CD4-positive, alpha-beta T cell (primary cell): Measurements from ENCODE around the gene STX16. TPM values are rescaled to one million over a fixed set of nuclear protein-coding genes. Genes with fewer than 3 reads are reported as not detected.

ENCODE experiments used
- ATAC-seq: fragments of 200-7000 bp; cut with Tn5 transposase; one replicate; pipeline ENCODE4 v1.10.0; 2022; ENCODE audit warnings: mild to moderate bottlenecking; ENCODE audit not compliant: poor library complexity
- CTCF ChIA-PET: fragments of 350-600 bp; sonication (Branson Sonifier 250); formaldehyde crosslinking; loops from one replicate; lab custom pipeline; 2021; ENCODE audit warnings: antibody characterized with exemption, inconsistent platforms; lab: Charles Lee
- POLR2A ChIA-PET: fragments of 350-600 bp; sonication (Branson Sonifier 250); formaldehyde crosslinking; loops from one replicate; lab custom pipeline; 2021; ENCODE audit warnings: antibody characterized with exemption, inconsistent platforms; lab: Charles Lee
- DNase-seq, 14 experiments: peaks; one replicate each; pipeline ENCODE4 v3.0.0-alpha.2; 2013 to 2020; ENCODE audit warnings: mixed read lengths in 2 of 14
- H3K27ac ChIP-seq, 2 donors: one replicate each; pipeline versions ENCODE4 v1.5.1 to v1.7.0; 2013; ENCODE audit warnings: low read length in 2 of 2, low read depth in 1 of 2, mild to moderate bottlenecking in 1 of 2
- H3K27me3 ChIP-seq, 2 experiments: 1 replicate in 1 of 2; 2 replicates in 1 of 2; pipeline versions ENCODE4 v1.6.1 to v1.7.0; 2013; ENCODE audit warnings: low read length in 2 of 2, control low read depth in 1 of 2, mild to moderate bottlenecking in 1 of 2, moderate library complexity in 1 of 2; ENCODE audit not compliant: insufficient read depth in 2 of 2, control insufficient read depth in 1 of 2
- H3K36me3 ChIP-seq: one replicate; pipeline ENCODE4 v1.6.1; 2013; ENCODE audit warnings: low read length, control low read depth; ENCODE audit not compliant: insufficient read depth
- H3K4me1 ChIP-seq: one replicate; pipeline ENCODE4 v1.6.1; 2013; ENCODE audit warnings: low read length, control low read depth; ENCODE audit not compliant: insufficient read depth
- H3K4me3 ChIP-seq: one replicate; pipeline ENCODE4 v1.5.1; 2013; ENCODE audit warnings: mild to moderate bottlenecking, low read length, moderate library complexity
- H3K9me3 ChIP-seq, 2 experiments: 1 replicate in 1 of 2; 2 replicates in 1 of 2; pipeline versions ENCODE4 v1.6.1 to v1.7.0; 2013; ENCODE audit warnings: low read length in 2 of 2, mild to moderate bottlenecking in 2 of 2, control low read depth in 1 of 2, moderate library complexity in 1 of 2; ENCODE audit not compliant: control insufficient read depth in 1 of 2, insufficient read depth in 1 of 2
- H3K27ac Mint-ChIP-seq: one replicate; pipeline ENCODE4 v1.8.0; 2020; ENCODE audit warnings: mixed read lengths
- H3K27me3 Mint-ChIP-seq: one replicate; pipeline ENCODE4 v1.8.0; 2021; ENCODE audit warnings: mixed read lengths
- H3K36me3 Mint-ChIP-seq: one replicate; pipeline ENCODE4 v1.8.0; 2021; ENCODE audit warnings: low read depth, mixed read lengths
- H3K4me1 Mint-ChIP-seq: one replicate; pipeline ENCODE4 v1.8.0; 2021; ENCODE audit warnings: low read depth, mixed read lengths
- H3K4me3 Mint-ChIP-seq: one replicate; pipeline ENCODE4 v1.8.0; 2020; ENCODE audit warnings: mild to moderate bottlenecking, mixed read lengths
- H3K9me3 Mint-ChIP-seq: one replicate; pipeline ENCODE4 v1.8.0; 2020; ENCODE audit warnings: mixed read lengths
- intact Hi-C, 2 experiments: fragments of 100-400 bp; cut with DNase I in 1 of 2; cut with micrococcal nuclease in 1 of 2; formaldehyde crosslinking; loops; one replicate each; pipeline versions ENCODE4 v1.15.1 to v1.9.0; 2023 to 2025; cut with DNase I, micrococcal nuclease
- total RNA-seq, 174 experiments: library from RNA in 2 of 174; stranded (reverse) in 2 of 174; gene quantifications; one replicate each; pipeline ENCODE4 v1.2.3 and lab custom pipeline; 2021 to 2026
- TF ChIP-seq, protein P1 (sequence below): fragments of 200-600 bp; IDR thresholded peaks from one replicate; pipeline ENCODE4 v1.8.0; 2022; ENCODE audit warnings: antibody characterized with exemption, mild to moderate bottlenecking

The STX16 gene
- total RNA-seq, 2 experiments from 2014 or later, result 179 to 181 TPM

DNA sequence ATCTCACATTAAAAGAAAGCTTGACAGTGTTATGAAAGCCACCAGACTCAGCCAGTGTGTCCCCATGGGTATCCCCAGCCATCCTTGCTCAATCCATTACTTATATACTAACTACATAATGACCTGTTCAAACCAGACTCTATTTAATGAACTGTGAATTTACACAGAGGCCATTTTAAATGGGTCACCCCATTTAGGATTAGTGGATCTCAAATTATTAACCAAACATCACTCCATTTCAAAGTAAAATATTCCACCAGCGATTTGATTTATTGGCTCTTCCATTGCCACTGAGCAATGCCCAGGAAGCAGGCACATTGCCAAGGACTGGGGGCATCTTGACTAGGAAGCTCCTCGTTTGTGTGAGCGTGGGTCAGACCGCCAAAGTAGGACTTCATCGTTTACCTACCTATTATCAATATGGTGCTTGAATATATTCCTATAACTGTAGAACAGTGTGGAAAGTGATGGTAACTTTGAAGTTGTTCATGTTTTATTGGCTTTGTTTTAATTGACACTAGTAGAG is 26.1 kb downstream of the STX16 start:
- no peaks in the 10 kb centered on the region for H3K4me1 Mint-ChIP-seq
- no peak for ATAC-seq
- Histone ChIP-seq H3K27ac (no peak overlapping the region), H3K4me1 (no peaks in the 10 kb centered on the region), H3K4me3 (no peak overlapping the region), H3K27me3 (no peaks in the 10 kb centered on the region), H3K9me3 (no peaks in the 10 kb centered on the region), H3K36me3 (peaks cover 81% of the 10 kb centered on the region)
- TF ChIP-seq, protein P1, sequence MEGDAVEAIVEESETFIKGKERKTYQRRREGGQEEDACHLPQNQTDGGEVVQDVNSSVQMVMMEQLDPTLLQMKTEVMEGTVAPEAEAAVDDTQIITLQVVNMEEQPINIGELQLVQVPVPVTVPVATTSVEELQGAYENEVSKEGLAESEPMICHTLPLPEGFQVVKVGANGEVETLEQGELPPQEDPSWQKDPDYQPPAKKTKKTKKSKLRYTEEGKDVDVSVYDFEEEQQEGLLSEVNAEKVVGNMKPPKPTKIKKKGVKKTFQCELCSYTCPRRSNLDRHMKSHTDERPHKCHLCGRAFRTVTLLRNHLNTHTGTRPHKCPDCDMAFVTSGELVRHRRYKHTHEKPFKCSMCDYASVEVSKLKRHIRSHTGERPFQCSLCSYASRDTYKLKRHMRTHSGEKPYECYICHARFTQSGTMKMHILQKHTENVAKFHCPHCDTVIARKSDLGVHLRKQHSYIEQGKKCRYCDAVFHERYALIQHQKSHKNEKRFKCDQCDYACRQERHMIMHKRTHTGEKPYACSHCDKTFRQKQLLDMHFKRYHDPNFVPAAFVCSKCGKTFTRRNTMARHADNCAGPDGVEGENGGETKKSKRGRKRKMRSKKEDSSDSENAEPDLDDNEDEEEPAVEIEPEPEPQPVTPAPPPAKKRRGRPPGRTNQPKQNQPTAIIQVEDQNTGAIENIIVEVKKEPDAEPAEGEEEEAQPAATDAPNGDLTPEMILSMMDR, result no peak
- CTCF ChIA-PET, result interaction anchor here (0.9 kb wide), 1 partner anchor 9 kb away, joined by 4 read pairs; no protein-coding TSS in a partner anchor
- H3K4me3 Mint-ChIP-seq, result no peak overlapping the region
- no peaks in the 10 kb centered on the region for H3K27me3 Mint-ChIP-seq
- intact Hi-C loops, result no loop called here
- no peaks in the 10 kb centered on the region for H3K9me3 Mint-ChIP-seq
- no peak overlapping the region for H3K27ac Mint-ChIP-seq
- DNase-seq, result no peak
- POLR2A ChIA-PET, result interaction anchor here (0.8 to 1.5 kb wide), 2 partner anchors 10 to 26 kb away, joined by 4 read pairs; partner anchors contain the start of gene STX16
- H3K36me3 Mint-ChIP-seq, result peaks cover 83% of the 10 kb centered on the region

DNA sequence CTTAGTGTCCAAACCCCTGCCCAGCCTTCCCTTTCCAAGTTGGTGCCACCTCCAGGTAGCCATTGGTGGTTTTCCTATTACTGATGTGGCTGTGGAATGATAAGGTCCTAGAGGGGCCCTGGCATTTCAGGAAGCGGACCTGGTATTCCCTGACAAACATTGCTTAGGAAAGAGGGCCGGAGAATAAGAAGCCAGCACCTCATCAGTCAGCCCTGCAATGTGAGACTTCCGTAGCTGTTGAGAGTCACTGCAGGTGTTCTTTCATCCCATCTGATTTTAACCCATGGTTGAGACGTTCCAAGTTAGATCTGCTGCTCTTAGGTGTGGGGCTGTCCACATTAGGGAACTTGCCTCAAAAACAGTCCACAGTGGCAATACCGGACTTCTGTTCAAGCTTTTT is 26.7 kb downstream of the STX16 start:
- CTCF ChIA-PET, result interaction anchor here (0.7 kb wide), 1 partner anchor 1177 kb away, joined by 3 read pairs; no protein-coding TSS in a partner anchor

DNA sequence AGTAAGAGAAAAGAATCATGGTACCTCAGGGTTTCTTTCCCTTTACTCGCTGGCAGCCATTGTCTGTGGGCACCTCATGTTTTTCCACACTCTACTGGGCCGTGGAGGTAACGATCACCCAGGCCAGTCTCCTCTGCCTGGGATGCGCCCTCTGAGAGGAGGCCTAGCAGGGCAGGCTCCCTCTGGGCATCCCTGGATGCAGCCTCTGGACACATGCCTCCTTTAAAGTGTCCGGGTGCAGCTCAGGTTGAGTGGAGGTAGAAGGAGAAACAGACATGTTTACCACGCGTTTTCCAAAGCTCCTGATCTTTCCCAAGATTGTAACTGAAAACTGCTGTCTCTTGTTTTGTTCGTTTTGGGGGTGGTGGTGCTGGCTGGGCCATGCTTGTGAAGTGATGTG is 27.7 kb downstream of the STX16 start:
- no peaks in the 10 kb centered on the region for H3K9me3 ChIP-seq
- Mint-ChIP-seq H3K27me3 (no peaks in the 10 kb centered on the region), H3K9me3 (no peaks in the 10 kb centered on the region), H3K4me3 (no peak overlapping the region), H3K27ac (no peak overlapping the region), H3K4me1 (no peaks in the 10 kb centered on the region), H3K36me3 (peaks cover 78% of the 10 kb centered on the region)
- H3K36me3 ChIP-seq, result peaks cover 65% of the 10 kb centered on the region
- TF ChIP-seq, protein P1, result no peak
- no peak for ATAC-seq
- H3K4me1 ChIP-seq, result no peaks in the 10 kb centered on the region
- ChIA-PET POLR2A (no interaction called here), CTCF (no interaction called here)
- no peaks in the 10 kb centered on the region for H3K27me3 ChIP-seq
- H3K27ac ChIP-seq, result no peak overlapping the region
- intact Hi-C loops, result no loop called here
- no peak for DNase-seq
- H3K4me3 ChIP-seq, result no peak overlapping the region

More for the DNA sequence above, 26.7 kb downstream of the STX16 start:
- ATAC-seq (no peak), DNase-seq (no peak)
- H3K9me3 Mint-ChIP-seq, result no peaks in the 10 kb centered on the region
- POLR2A ChIA-PET, result no interaction called here
- no peak overlapping the region for H3K27ac ChIP-seq
- TF ChIP-seq, protein P1, result no peak
- no peak overlapping the region for H3K4me3 ChIP-seq
- H3K27me3 Mint-ChIP-seq, result no peaks in the 10 kb centered on the region
- intact Hi-C loops, result no loop called here
- H3K36me3 Mint-ChIP-seq, result peaks cover 82% of the 10 kb centered on the region
- H3K36me3 ChIP-seq, result peaks cover 75% of the 10 kb centered on the region
- no peaks in the 10 kb centered on the region for H3K4me1 ChIP-seq
- no peaks in the 10 kb centered on the region for H3K9me3 ChIP-seq
- H3K4me1 Mint-ChIP-seq, result no peaks in the 10 kb centered on the region
- H3K27ac Mint-ChIP-seq, result no peak overlapping the region
- no peaks in the 10 kb centered on the region for H3K27me3 ChIP-seq
- H3K4me3 Mint-ChIP-seq, result no peak overlapping the region
